ENCODE measurements around the gene FBXO31.

FBXO31 gene

DNA sequence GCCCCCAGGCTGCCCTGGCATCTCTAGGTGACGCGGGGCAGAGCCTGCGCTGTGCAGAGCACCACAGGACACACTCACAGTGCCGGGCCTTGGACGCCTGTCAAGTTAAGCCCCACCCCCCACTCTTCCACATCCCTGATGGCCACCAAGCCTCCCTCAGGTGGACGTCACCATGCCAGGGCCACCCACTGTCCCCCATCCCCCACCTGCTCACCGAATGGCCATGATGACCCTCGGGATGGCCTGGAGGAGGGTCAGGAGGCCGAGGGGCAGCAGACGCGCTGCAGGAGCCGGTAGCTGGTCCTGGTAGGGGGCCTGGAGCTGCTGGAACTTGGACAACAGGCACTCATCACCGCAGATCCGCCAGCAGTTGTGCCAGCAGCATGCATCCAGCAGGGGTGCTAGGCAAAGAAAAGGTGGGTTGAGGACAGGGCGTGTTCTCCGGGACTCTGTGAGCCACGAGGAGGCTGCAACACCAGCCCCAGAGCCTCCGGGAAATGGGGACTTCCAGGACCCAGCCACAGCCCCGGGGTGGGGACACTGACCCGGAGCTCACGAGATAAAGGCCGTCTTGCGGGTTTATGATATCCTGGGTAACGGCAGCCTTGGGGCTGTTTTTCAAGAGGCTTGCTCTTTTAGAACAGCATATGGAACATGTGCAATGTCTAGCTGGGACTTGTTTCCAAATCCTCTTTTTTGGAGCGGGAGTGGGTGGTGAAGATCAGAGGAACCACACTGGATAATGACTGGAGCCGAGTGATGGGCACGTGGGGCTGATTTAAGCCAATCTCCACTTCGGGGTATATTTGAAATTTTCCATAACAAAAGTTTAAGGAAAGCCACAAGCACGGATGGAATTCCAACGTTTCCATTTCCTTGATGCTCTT, 77.8 kb downstream of the FBXO31 start:
- no peak for DNase-seq

GRCh38 chr16:87304951-87305350, 78.6 kb downstream of the FBXO31 start:
- DNase-seq: no peak

GRCh38 chr16:87303962-87304521, 79.5 kb downstream of the FBXO31 start:
- no peak for DNase-seq

GRCh38 chr16:87303431-87303930, 80.1 kb downstream of the FBXO31 start:
- no peak for DNase-seq

GRCh38 chr16:87298857-87299465, 84.6 kb downstream of the FBXO31 start:
- DNase-seq: no peak

DNA sequence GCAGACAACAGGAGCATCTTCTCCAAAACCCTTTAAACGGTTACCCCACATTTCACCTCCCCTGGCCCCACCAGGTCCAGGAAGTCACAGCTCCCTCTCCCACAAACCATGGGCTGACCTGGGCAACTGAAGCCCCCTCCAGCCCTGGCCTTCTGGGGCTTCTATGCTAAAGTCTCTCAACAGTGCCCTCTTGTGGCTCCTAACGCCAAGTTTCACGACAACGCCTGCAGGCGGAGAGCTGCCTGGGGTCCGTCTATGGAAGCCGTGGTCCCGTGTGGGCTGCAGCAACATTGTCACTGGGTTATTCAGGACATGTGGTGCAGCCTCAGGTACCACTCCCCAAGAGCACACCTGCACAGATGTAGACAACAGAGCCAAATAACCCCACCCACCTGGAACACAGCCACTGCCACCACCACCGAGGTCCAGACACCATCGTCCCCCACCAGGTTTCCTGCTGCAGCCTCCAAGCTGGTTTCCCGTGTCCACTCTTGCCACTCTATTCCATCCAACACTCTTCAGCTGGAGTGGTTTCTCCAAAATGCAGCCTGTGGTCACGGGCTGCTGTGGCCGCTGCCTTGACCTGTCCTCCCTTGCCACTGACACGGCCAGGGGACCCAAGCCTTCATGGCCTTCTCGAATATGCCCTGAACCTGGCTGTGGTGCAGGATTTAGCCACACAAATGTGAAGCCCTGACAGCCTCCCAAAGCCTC, 85.5 kb downstream of the FBXO31 start:
- DNase-seq: peak; percentile 9

- DNase-seq: no peak
Observed at GRCh38 chr16:87297407-87297806, 86.2 kb downstream of the FBXO31 start.

GRCh38 chr16:87295661-87296531, 87.7 kb downstream of the FBXO31 start:
- DNase-seq: no peak

DNA sequence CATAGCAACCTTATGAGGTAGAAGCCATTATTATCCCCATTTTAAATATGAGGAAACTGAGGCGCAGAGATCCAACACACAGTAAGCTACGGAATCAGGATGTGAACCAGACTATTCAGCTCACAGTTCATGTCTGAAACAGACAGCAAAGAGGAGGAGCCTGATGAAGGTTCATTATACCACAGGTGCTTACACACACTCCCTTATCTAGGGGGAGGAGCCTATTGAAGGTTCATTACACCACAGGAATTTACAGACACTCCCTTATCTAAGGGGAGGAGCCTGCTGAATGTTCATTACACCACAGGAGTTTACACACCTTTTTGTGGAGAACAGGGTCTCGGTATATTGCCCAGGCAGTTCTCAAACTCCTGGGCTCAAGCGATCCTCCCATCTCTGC, 88.3 kb downstream of the FBXO31 start:
- no peak for DNase-seq

DNA sequence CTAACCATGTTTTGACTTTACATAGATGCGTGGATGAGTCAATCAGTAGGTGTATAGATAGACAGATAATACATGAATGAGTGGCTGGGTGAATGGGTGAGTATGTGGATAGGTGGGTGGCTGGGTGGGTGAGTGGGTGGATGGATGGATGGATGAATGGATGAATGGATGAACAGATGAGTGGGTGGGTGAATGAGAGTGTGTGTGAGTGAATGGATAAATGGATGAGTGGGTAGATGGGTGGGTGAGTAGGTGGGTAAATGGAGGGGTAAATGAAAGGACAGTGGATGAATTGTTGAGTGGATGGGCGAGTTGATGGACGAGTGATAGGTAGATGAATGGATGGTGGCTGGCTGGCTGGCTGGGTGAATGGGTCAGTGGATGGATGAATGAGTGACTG, 89.6 kb downstream of the FBXO31 start:
- no peak for DNase-seq

DNA sequence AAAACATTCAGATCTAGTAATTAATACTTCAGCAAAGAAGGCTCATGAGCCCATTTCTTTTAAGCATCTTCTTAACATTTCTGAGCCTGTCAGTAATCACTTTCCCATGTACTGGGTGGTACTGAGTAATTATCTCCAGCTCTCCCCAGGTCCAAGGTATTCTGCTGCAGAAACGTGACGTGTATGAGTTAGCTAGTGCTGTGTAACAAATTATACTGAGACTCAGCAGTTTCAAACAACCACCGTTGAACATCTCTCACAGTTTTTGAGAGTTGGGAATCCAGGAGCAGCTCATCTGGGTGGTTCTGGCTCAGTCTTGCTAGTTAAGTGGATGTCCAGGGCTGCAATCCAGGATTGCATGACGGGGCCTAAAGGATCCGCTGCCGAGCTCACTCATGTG, 91.6 kb downstream of the FBXO31 start:
- no peak for DNase-seq

- DNase-seq: no peak
Observed at GRCh38 chr16:87288753-87289362, 94.7 kb downstream of the FBXO31 start.

DNA sequence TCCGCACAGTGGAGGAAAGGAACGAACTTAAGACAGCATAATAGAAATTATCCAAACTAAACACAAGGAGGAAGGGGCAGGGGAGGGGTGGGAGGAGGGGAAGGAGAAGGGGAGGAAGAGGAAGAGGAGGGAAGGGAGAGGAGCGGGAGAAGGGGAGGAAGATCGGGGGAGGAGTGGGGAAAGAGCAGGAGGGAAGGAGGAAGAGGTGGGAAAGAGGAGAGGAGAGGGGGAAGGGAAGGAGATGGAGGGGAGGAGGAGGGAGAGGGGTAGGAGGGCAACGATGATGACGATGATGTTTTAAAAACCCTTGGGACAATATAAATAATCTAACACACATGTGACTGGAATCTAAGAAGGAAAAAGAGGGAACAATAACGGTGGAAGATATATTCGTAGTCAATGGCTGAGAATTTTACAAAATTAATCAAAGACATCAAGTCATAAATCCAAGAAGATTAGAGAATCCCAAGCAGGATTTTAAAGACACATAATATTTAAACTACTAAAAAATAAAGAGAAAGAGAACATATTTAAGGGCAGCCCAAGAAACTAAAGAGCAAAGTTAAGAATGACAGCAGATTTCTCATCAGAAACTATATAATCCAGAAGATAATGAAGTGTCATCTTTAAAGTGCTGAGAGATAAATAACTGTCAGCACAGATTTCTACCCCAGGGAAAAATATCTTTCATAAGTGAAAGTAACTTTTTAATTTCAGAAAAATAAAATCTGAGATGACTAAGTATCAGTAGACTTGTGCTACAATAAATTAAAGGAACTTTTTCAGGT, 96.5 kb downstream of the FBXO31 start:
- no peak for DNase-seq

GRCh38 chr16:87284183-87284582, 99.4 kb downstream of the FBXO31 start:
- DNase-seq: no peak

GRCh38 chr16:87279094-87279658, 104.4 kb downstream of the FBXO31 start:
- no peak for DNase-seq

- no peak for DNase-seq
Observed at GRCh38 chr16:87278191-87279093, 105.1 kb downstream of the FBXO31 start.
